BJ (cell line): ENCODE measurements around the gene NTF3. TPM values are rescaled to one million over a fixed set of nuclear protein-coding genes. Genes with fewer than 3 reads are reported as not detected.

Source experiments
- CTCF ChIA-PET: fragments of 350-600 bp; formaldehyde crosslinking; extraction: SDS; loops from one replicate; lab custom pipeline; 2021; ENCODE audit warnings: antibody characterized with exemption, inconsistent platforms; lab: Yijun Ruan, JAX
- POLR2A ChIA-PET: fragments of 300-600 bp; sonication (Branson Sonifier 250); formaldehyde crosslinking; extraction: SDS; loops from one replicate; lab custom pipeline; 2021; ENCODE audit warnings: antibody characterized with exemption; lab: Charles Lee
- DNase-seq: peaks from one replicate; pipeline ENCODE4 v3.0.0-alpha.2; 2011; ENCODE audit warnings: low read depth
- H3K27me3 ChIP-seq: 2 replicates; pipeline ENCODE4 v1.6.0; 2011; ENCODE audit warnings: low read length; ENCODE audit not compliant: control insufficient read depth, insufficient read depth
- H3K36me3 ChIP-seq: 2 replicates; pipeline ENCODE4 v1.5.1; 2011; ENCODE audit warnings: low read length; ENCODE audit not compliant: control insufficient read depth, insufficient read depth
- H3K4me3 ChIP-seq: 2 replicates; pipeline ENCODE4 v1.5.1; 2011; ENCODE audit warnings: low read depth, mild to moderate bottlenecking, control low read depth, low read length
- polyA plus RNA-seq: library from polyadenylated mRNA; depleted of rRNA; stranded (reverse); fragments of >200 nt; gene quantifications from 2 replicates; pipeline ENCODE4 v1.2.3, GENCODE V29; 2011
- TF ChIP-seq, protein P1 (sequence below): IDR thresholded peaks from 2 replicates; pipeline ENCODE4 v1.5.1; 2011; ENCODE audit warnings: low read depth, mild to moderate bottlenecking, control low read depth, inconsistent platforms, low read length, moderate library complexity; ENCODE audit not compliant: insufficient read depth

Gene NTF3
- polyA plus RNA-seq, 1 experiment: 12.5 TPM

DNA sequence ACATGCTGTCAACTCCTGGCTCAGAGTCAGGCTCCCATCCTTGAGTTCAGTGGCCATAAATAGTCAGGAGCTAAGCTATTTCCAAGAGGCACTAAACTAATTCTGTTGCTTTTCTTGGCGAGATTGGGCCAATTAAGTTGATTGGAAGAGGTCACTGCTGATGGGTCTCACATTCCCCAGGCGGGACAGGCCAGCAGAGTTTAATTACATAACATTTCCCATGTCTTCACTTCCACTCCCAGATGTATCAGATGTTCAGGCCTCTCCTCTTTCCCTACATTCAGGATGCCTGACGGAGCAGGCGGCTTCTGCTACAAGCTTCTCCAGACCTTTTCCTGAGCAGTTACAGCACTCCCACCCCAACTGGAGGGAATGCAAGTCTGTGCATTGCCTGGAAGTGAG lies 5.3 kb downstream of the NTF3 start:
- ChIA-PET CTCF (interaction anchor here (0.7 kb wide), 2 partner anchors 15 to 362 kb away, joined by 3 read pairs; no protein-coding TSS in a partner anchor), POLR2A (no interaction called here)
- TF ChIP-seq, protein P1, sequence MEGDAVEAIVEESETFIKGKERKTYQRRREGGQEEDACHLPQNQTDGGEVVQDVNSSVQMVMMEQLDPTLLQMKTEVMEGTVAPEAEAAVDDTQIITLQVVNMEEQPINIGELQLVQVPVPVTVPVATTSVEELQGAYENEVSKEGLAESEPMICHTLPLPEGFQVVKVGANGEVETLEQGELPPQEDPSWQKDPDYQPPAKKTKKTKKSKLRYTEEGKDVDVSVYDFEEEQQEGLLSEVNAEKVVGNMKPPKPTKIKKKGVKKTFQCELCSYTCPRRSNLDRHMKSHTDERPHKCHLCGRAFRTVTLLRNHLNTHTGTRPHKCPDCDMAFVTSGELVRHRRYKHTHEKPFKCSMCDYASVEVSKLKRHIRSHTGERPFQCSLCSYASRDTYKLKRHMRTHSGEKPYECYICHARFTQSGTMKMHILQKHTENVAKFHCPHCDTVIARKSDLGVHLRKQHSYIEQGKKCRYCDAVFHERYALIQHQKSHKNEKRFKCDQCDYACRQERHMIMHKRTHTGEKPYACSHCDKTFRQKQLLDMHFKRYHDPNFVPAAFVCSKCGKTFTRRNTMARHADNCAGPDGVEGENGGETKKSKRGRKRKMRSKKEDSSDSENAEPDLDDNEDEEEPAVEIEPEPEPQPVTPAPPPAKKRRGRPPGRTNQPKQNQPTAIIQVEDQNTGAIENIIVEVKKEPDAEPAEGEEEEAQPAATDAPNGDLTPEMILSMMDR: no peak
- Histone ChIP-seq H3K4me3 (no peak overlapping the region), H3K27me3 (peaks cover 15% of the 10 kb centered on the region), H3K36me3 (no peaks in the 10 kb centered on the region; the same call in 1 of the 2 replicates)
- DNase-seq: no peak

DNA sequence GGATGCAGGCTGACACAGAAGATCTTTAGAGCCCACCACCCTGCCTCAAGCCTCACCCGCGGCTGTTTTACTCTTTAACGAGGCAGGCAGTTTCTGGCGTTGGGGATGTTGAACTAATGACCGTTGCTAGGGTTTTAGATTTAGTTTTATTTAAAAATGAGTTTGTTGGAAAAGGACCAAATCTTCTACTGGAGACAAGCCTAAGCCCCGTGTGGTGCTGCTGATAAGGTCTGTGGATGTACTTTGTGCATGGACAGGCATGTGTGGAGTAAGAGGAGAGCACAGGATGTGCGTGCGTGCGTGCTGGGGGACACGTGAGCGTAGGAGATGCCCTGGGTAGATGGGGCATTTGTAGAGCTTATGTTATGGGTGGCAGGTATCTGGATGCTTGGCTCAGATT lies 5.7 kb downstream of the NTF3 start:
- no peak overlapping the region for H3K4me3 ChIP-seq
- POLR2A ChIA-PET: interaction anchor here (0.7 kb wide), 1 partner anchor 210 kb away, joined by 3 read pairs; no protein-coding TSS in a partner anchor
- DNase-seq: no peak
- peaks cover 15% of the 10 kb centered on the region for H3K27me3 ChIP-seq
- CTCF ChIA-PET: interaction anchor here (0.7 kb wide), 1 partner anchor 362 kb away, joined by 3 read pairs; no protein-coding TSS in a partner anchor
- no peaks in the 10 kb centered on the region; the same call in 1 of the 2 replicates for H3K36me3 ChIP-seq
- TF ChIP-seq, protein P1: no peak

- TF ChIP-seq, protein P1: no peak
- POLR2A ChIA-PET: no interaction called here
- Histone ChIP-seq H3K36me3 (no peaks in the 10 kb centered on the region; the same call in 1 of the 2 replicates), H3K27me3 (peaks cover 6% of the 10 kb centered on the region; the same call in 1 of the 2 replicates), H3K4me3 (no peak overlapping the region)
- CTCF ChIA-PET: interaction anchor here (0.8 to 1.7 kb wide), 9 partner anchors 10 to 435 kb away, joined by 3 to 6 read pairs (median 3); no protein-coding TSS in a partner anchor
- no peak for DNase-seq
Observed at GRCh38 chr12:5438671-5439200, 6.8 kb downstream of the NTF3 start.

- no peak for DNase-seq
- ChIA-PET CTCF (interaction anchor here (0.8 to 1.7 kb wide), 6 partner anchors 11 to 416 kb away, joined by 3 to 6 read pairs (median 4); no protein-coding TSS in a partner anchor), POLR2A (no interaction called here)
- Histone ChIP-seq H3K36me3 (no peaks in the 10 kb centered on the region; the same call in 1 of the 2 replicates), H3K27me3 (peaks cover 3% of the 10 kb centered on the region; the same call in 1 of the 2 replicates), H3K4me3 (no peak overlapping the region)
- TF ChIP-seq, protein P1: 0 out of 2 replicates have a peak, but pooled peaks have one; percentile 18
Observed at GRCh38 chr12:5439371-5439771, 7.5 kb downstream of the NTF3 start.

DNA sequence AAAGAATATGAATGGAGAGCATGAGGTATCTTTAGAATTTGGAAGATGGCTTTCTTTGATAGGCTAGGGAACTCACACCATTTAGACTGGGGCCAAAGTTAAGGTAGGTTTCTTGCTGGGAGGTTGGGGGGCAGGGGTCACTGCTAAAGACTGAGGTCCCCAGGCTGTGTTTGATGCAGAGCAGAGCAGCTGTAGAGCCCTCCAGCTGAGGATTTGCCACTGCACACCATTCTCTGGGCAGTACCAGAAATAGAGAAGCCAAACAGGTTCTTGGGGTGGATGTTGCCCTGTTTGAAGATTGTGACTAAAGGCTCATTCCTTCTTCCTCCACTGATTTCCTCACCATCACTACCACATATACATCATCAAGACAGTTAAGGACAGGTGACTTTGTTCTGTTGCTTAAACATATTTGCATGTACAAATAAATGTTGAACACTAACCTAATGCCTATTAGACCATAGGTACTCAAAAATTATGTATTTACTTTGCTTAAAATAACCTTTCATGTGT lies 7.9 kb downstream of the NTF3 start:
- ChIA-PET POLR2A (no interaction called here), CTCF (interaction anchor here (0.8 to 1.7 kb wide), 6 partner anchors 17 to 417 kb away, joined by 3 to 5 read pairs (median 3); no protein-coding TSS in a partner anchor)
- TF ChIP-seq, protein P1: no peak
- no peak for DNase-seq
- Histone ChIP-seq H3K4me3 (no peak overlapping the region), H3K36me3 (no peaks in the 10 kb centered on the region; the same call in 1 of the 2 replicates), H3K27me3 (peaks cover 1% of the 10 kb centered on the region; the same call in 1 of the 2 replicates)
